Measurements from ENCODE around the gene MDP1.
"Not testable (repeated sequence)": the region's sequence is repeated elsewhere in the genome, so short reads cannot be mapped to it uniquely, and the experiment has no call there.

The MDP1 gene

GRCh38 chr14:24226473-24226872 lies 10.6 kb upstream of the MDP1 start:
- no peak for DNase-seq

GRCh38 chr14:24224618-24225071 lies 8.8 kb upstream of the MDP1 start:
- no peak for DNase-seq

GRCh38 chr14:24222987-24223386 lies 7.1 kb upstream of the MDP1 start:
- DNase-seq, result not testable (repeated sequence)

GRCh38 chr14:24219521-24219920 lies 3.7 kb upstream of the MDP1 start:
- no peak for DNase-seq

- DNase-seq, result no peak
Measured at GRCh38 chr14:24219080-24219479, 3.2 kb upstream of the MDP1 start.

- not testable (repeated sequence) for DNase-seq
Measured at GRCh38 chr14:24216876-24217275, 1.0 kb upstream of the MDP1 start.

- DNase-seq, result no peak
Measured at GRCh38 chr14:24216345-24216699, 456 bp upstream of the MDP1 start.

GRCh38 chr14:24213866-24214662 lies 1.8 kb downstream of the MDP1 start:
- no peak for DNase-seq

GRCh38 chr14:24212924-24213865 lies 2.7 kb downstream of the MDP1 start, which contains the start of gene CHMP4A:
TSS of gene CHMP4A (minus strand) at chr14:24213488. CDS start at chr14:24213439, 49 bp downstream.
- DNase-seq, result peak; percentile 99

GRCh38 chr14:24211311-24211710 lies 4.6 kb downstream of the MDP1 start:
- DNase-seq, result no peak

- no peak for DNase-seq
Measured at GRCh38 chr14:24207625-24208024, 8.2 kb downstream of the MDP1 start.

GRCh38 chr14:24207104-24207551 lies 8.7 kb downstream of the MDP1 start:
- no peak for DNase-seq

- no peak for DNase-seq
Measured at GRCh38 chr14:24206260-24207103, 9.4 kb downstream of the MDP1 start.

GRCh38 chr14:24204163-24205146 lies 11.4 kb downstream of the MDP1 start:
- no peak for DNase-seq

GRCh38 chr14:24203249-24203886 lies 12.5 kb downstream of the MDP1 start:
- DNase-seq, result not testable (repeated sequence)

- DNase-seq, result not testable (repeated sequence)
Measured at GRCh38 chr14:24202538-24202937, 13.3 kb downstream of the MDP1 start.

GRCh38 chr14:24198814-24199524 lies 16.9 kb downstream of the MDP1 start:
- no peak for DNase-seq

- DNase-seq, result no peak
Measured at GRCh38 chr14:24197056-24197450, 18.8 kb downstream of the MDP1 start.

- DNase-seq, result no peak
Measured at GRCh38 chr14:24196071-24197055, 19.5 kb downstream of the MDP1 start.
